Smooth muscle cell (in vitro differentiated cells): ENCODE data around the gene SLC48A1. TPM values are rescaled to one million over a fixed set of nuclear protein-coding genes. Genes with fewer than 3 reads are reported as not detected.
A peak's percentile ranks its signal among the peaks of the same experiment; 100 is the strongest.

ENCODE experiments used
- DNase-seq: peaks from one replicate; lab custom pipeline; 2025; ENCODE audit not compliant: unreplicated experiment; lab: John Stamatoyannopoulos, UW
- H2AFZ ChIP-seq: fragments of 200-600 bp; sonication (generic); 2 replicates; pipeline ENCODE4 v1.6.0; 2016; ENCODE audit warnings: antibody characterized with exemption, low read depth, mild to moderate bottlenecking
- H3F3A ChIP-seq: fragments of 200-600 bp; sonication (generic); 2 replicates; pipeline ENCODE4 v1.6.0; 2017; ENCODE audit warnings: antibody characterized with exemption, low read depth
- H3K27ac ChIP-seq: fragments of 200-600 bp; sonication (generic); 2 replicates; pipeline ENCODE4 v1.5.1; 2016; ENCODE audit warnings: low read depth, mild to moderate bottlenecking
- H3K27me3 ChIP-seq: fragments of 200-600 bp; sonication (generic); 2 replicates; pipeline ENCODE4 v1.6.1; 2016; ENCODE audit warnings: low read depth, mild to moderate bottlenecking
- H3K36me3 ChIP-seq: fragments of 200-600 bp; sonication (generic); 2 replicates; pipeline ENCODE4 v1.5.1; 2016; ENCODE audit warnings: low read depth
- H3K4me1 ChIP-seq: fragments of 200-600 bp; sonication (generic); 2 replicates; pipeline ENCODE4 v1.5.1; 2016; ENCODE audit warnings: low read depth
- H3K4me2 ChIP-seq: fragments of 200-600 bp; sonication (generic); 2 replicates; pipeline ENCODE4 v1.6.0; 2016; ENCODE audit warnings: mild to moderate bottlenecking
- H3K4me3 ChIP-seq: fragments of 200-600 bp; sonication (generic); 2 replicates; pipeline ENCODE4 v1.5.1; 2016; ENCODE audit warnings: mild to moderate bottlenecking
- H3K79me2 ChIP-seq: fragments of 200-600 bp; sonication (generic); 2 replicates; pipeline ENCODE4 v1.6.0; 2016; ENCODE audit warnings: low read depth, mild to moderate bottlenecking
- H3K9ac ChIP-seq: fragments of 200-600 bp; sonication (generic); 2 replicates; pipeline ENCODE4 v1.6.0; 2016; ENCODE audit warnings: low read depth
- H3K9me3 ChIP-seq: fragments of 200-600 bp; sonication (generic); replicated peaks from 2 replicates; pipeline ENCODE4 v1.5.1; 2016; ENCODE audit warnings: low read depth
- H4K20me1 ChIP-seq: fragments of 200-600 bp; sonication (generic); 2 replicates; pipeline ENCODE4 v1.6.0; 2016; ENCODE audit warnings: low read depth
- CTCF ChIP-seq: fragments of 200-600 bp; sonication (generic); IDR thresholded peaks from 2 replicates; pipeline ENCODE4 v1.5.1; 2017; ENCODE audit warnings: borderline replicate concordance, mild to moderate bottlenecking, antibody characterized with exemption; ENCODE audit not compliant: insufficient read depth, poor library complexity, severe bottlenecking
- WGBS: methylation state at CpG from one replicate; pipeline ENCODE4 v1.1.7; 2016; ENCODE audit warnings: low lambda C conversion rate; 5-methylcytosine and 5-hydroxymethylcytosine counted together
- polyA plus RNA-seq: library from polyadenylated mRNA; unstranded; fragments of >200 nt; fragmentation: Nextera tagmentation; extraction: Ambion mirVana; gene quantifications from 2 replicates; pipeline ENCODE4 v1.2.1, GENCODE V29; 2016
- total RNA-seq: library from RNA; depleted of rRNA; stranded (reverse); fragments of >200 nt; gene quantifications from 2 replicates; pipeline ENCODE4 v1.2.3, GENCODE V29; 2014

Gene SLC48A1
- total and polyA plus RNA-seq, 2 experiments from 2014 or later, result 6.2 to 11.4 TPM

- peak; percentile 8 for TF ChIP-seq CTCF
- peak overlapping the region; percentile 97 for H3K27ac ChIP-seq
- H3K79me2 ChIP-seq, result peaks cover 60% of the 10 kb centered on the region
- H3K4me1 ChIP-seq, result peaks cover 52% of the 10 kb centered on the region
- no peaks in the 10 kb centered on the region for H3K27me3 ChIP-seq
- peaks cover 38% of the 10 kb centered on the region for H4K20me1 ChIP-seq
- H3K4me2 ChIP-seq, result peak overlapping the region; percentile 96
- H2AFZ ChIP-seq, result no peak overlapping the region
- H3K36me3 ChIP-seq, result no peaks in the 10 kb centered on the region
- 90% methylated on average over 3 of the region's 3 CpGs for WGBS
- no peak overlapping the region for H3K9ac ChIP-seq
- DNase-seq, result no peak
- peaks cover 34% of the 10 kb centered on the region for H3F3A ChIP-seq
- H3K4me3 ChIP-seq, result peak overlapping the region; percentile 76
- H3K9me3 ChIP-seq, result no peaks in the 10 kb centered on the region
Measured at GRCh38 chr12:47818007-47818376, 45.0 kb downstream of the SLC48A1 start.

- Histone ChIP-seq H3K4me2 (peak overlapping the region; percentile 96), H3K27ac (peak overlapping the region; percentile 97), H3K4me1 (peaks cover 45% of the 10 kb centered on the region), H3K9ac (peak overlapping the region; percentile 78), H3K79me2 (peaks cover 60% of the 10 kb centered on the region), H3K9me3 (no peaks in the 10 kb centered on the region), H3K36me3 (no peaks in the 10 kb centered on the region), H3K4me3 (peak overlapping the region; percentile 76), H3K27me3 (no peaks in the 10 kb centered on the region), H3F3A (peaks cover 34% of the 10 kb centered on the region), H2AFZ (no peak overlapping the region), H4K20me1 (peaks cover 38% of the 10 kb centered on the region)
- no peak for TF ChIP-seq CTCF
- DNase-seq, result no peak
- 22% methylated on average over 19 of the region's 23 CpGs for WGBS
Measured at GRCh38 chr12:47818467-47819137, 45.6 kb downstream of the SLC48A1 start.

- WGBS, result 0% methylated on average over 21 of the region's 77 CpGs
- no peak for DNase-seq
- no peak overlapping the region for H2AFZ ChIP-seq
Measured at GRCh38 chr12:47819138-47819895, 46.3 kb downstream of the SLC48A1 start.

More at GRCh38 chr12:47819138-47819895, 46.3 kb downstream of the SLC48A1 start:
- TF ChIP-seq CTCF, result peak; percentile 3
- no peaks in the 10 kb centered on the region for H3K9me3 ChIP-seq
- no peaks in the 10 kb centered on the region for H3K27me3 ChIP-seq
- peak overlapping the region; percentile 91 for H3K9ac ChIP-seq
- peaks cover 40% of the 10 kb centered on the region for H3K4me1 ChIP-seq
- H3K4me2 ChIP-seq, result peak overlapping the region; percentile 96
- peaks cover 29% of the 10 kb centered on the region for H3F3A ChIP-seq
- H3K36me3 ChIP-seq, result no peaks in the 10 kb centered on the region
- H3K4me3 ChIP-seq, result peak overlapping the region; percentile 76
- H3K79me2 ChIP-seq, result peaks cover 54% of the 10 kb centered on the region
- H3K27ac ChIP-seq, result peak overlapping the region; percentile 97
- peaks cover 38% of the 10 kb centered on the region for H4K20me1 ChIP-seq
